ENCODE measurements around the gene ATP2A3.

The ATP2A3 gene

GRCh38 chr17:3879186-3879585 is 85.1 kb downstream of the ATP2A3 start:
- no peak for DNase-seq (ENCODE audit: low spot score)
- H3K4me3 Mint-ChIP-seq = no peak overlapping the region
- H3K9me3 Mint-ChIP-seq = no peaks in the 10 kb centered on the region
- no peak overlapping the region for H3K27ac Mint-ChIP-seq
- no peaks in the 10 kb centered on the region for H3K4me1 Mint-ChIP-seq (ENCODE audit: low read depth)
- H3K27me3 Mint-ChIP-seq (ENCODE audit: low read depth) = no peaks in the 10 kb centered on the region
- no peaks in the 10 kb centered on the region for H3K36me3 Mint-ChIP-seq (ENCODE audit: low read depth)

- Mint-ChIP-seq H3K27me3 (ENCODE audit: low read depth) (no peaks in the 10 kb centered on the region), H3K4me1 (ENCODE audit: low read depth) (no peaks in the 10 kb centered on the region), H3K36me3 (ENCODE audit: low read depth) (no peaks in the 10 kb centered on the region), H3K4me3 (no peak overlapping the region), H3K9me3 (no peaks in the 10 kb centered on the region), H3K27ac (no peak overlapping the region)
- no peak for DNase-seq (ENCODE audit: low spot score)
Measured at GRCh38 chr17:3877220-3877619, 87.0 kb downstream of the ATP2A3 start.

GRCh38 chr17:3875317-3875716 is 88.9 kb downstream of the ATP2A3 start:
- peaks cover 5% of the 10 kb centered on the region for H3K4me1 Mint-ChIP-seq (ENCODE audit: low read depth)
- H3K9me3 Mint-ChIP-seq = no peaks in the 10 kb centered on the region
- no peaks in the 10 kb centered on the region for H3K36me3 Mint-ChIP-seq (ENCODE audit: low read depth)
- no peak overlapping the region for H3K4me3 Mint-ChIP-seq
- no peaks in the 10 kb centered on the region for H3K27me3 Mint-ChIP-seq (ENCODE audit: low read depth)
- no peak overlapping the region for H3K27ac Mint-ChIP-seq
- no peak for DNase-seq (ENCODE audit: low spot score)

Data from T-helper 2 cell treated with Interferon-gamma antibody and Interleukin-4, amounts not matched to agents 5 μg/mL and 100 μg/mL, for 36 hours (primary cell).